ENCODE data around the gene LTB4R2. TPM values are rescaled to one million over a fixed set of nuclear protein-coding genes. Genes with fewer than 3 reads are reported as not detected.

Gene LTB4R2
- total and polyA plus RNA-seq, 12 donors: 0.42 to 11.1 (median 3.8) TPM

DNA sequence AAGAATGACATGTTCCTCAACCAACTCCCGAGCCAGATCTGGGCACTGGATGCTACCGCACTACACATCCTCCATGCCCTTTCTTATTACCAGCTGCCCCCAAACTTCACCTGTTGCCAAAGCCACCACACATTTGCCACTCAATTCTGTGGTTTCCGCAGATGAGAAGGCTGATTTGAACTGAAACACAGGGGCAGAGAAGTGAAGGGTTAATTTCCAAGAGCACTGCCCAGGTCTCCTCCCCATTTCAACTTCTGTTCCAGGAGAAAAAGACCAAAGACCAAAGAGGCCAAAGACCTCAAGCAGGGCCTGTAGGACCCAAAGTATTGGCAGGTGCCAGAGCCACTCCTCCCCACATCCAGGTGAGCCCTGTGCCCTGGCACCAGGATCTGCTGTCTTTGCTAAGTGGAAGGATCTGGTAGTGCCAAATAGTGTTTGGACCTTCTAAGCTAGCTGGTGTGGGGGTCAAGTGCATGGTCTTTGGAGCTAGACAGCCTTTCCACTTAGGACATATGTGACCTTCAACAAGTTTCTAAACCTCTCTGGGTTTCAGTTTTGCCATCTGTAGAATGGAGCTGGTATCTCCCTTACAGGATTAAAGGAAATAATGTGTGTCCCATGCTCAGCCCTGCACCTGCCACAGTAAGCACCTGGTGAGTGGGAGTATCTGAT, 18.4 kb upstream of the LTB4R2 start:
- Histone ChIP-seq H3K4me3 (no peak overlapping the region), H3K27ac (no peak overlapping the region), H3K9me3 (replicated peaks in 1 of 3) (no peaks in the 10 kb centered on the region), H3K4me1 (replicated peaks in 1 of 2) (peaks cover 0 to under 1% of the 10 kb centered on the region in 2 donors), H3K27me3 (no peaks in the 10 kb centered on the region), H3K36me3 (replicated peaks in 1 of 2) (peaks cover 0 to 38% of the 10 kb centered on the region in 2 donors)
- no peak for TF ChIP-seq POLR2A (IDR thresholded peaks at IDR 0.05)
- TF ChIP-seq, protein P1, sequence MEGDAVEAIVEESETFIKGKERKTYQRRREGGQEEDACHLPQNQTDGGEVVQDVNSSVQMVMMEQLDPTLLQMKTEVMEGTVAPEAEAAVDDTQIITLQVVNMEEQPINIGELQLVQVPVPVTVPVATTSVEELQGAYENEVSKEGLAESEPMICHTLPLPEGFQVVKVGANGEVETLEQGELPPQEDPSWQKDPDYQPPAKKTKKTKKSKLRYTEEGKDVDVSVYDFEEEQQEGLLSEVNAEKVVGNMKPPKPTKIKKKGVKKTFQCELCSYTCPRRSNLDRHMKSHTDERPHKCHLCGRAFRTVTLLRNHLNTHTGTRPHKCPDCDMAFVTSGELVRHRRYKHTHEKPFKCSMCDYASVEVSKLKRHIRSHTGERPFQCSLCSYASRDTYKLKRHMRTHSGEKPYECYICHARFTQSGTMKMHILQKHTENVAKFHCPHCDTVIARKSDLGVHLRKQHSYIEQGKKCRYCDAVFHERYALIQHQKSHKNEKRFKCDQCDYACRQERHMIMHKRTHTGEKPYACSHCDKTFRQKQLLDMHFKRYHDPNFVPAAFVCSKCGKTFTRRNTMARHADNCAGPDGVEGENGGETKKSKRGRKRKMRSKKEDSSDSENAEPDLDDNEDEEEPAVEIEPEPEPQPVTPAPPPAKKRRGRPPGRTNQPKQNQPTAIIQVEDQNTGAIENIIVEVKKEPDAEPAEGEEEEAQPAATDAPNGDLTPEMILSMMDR (IDR thresholded peaks at IDR 0.05): no peak
- WGBS, 4 donors: 87 to 99% (median 89%) methylated on average over 3 of the region's 3 CpGs
- no peak for DNase-seq
- intact Hi-C loops (cut with DNase I): loop anchor here in 1 of 2 donors (10.0 kb wide), 1 partner anchor 237 kb away; the partner anchor contains the start of gene CARMIL3

DNA sequence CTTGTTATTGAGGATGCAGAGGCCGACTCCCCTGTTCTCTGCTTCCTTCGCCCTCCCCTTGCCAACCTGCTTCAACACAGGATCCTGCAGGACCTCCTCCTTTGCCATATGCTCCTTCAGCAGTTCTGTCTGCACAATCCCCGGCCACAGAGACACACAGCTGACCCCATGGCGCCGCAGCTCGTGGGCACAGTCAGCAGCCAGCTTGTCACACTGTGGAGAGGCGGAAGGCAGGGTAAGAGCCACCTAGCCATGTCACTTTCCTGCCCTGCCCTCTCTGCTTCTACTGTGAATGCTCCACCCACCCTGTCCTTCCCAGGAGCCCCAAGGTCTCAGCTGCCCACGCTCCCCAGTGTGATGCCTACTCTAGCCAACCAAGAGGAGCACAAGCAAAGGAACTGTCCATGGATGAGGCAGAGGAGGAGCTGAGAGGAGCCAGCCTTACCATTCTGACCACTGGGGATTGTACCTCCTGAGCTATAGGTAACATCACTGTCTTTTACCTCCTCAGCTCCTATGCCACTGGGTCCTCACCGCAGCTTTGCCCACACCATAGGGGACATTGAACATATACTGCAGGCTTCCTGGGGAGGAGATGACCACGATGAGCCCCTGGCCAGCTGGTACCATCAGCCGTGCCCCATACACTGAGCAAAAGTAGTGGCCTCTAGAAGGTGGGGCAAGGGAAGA, 17.7 kb upstream of the LTB4R2 start:
- H3K4me3 ChIP-seq: no peak overlapping the region
- H3K27ac ChIP-seq: no peak overlapping the region
- 83 to 90% (median 88%) methylated on average over 10 to 11 of the region's 11 CpGs for WGBS, 4 donors
- no peaks in the 10 kb centered on the region for H3K27me3 ChIP-seq
- intact Hi-C loops (cut with DNase I): loop anchor here in 1 of 2 donors (10.0 kb wide), 1 partner anchor 237 kb away; the partner anchor contains the start of gene CARMIL3
- H3K9me3 ChIP-seq (replicated peaks in 1 of 3): no peaks in the 10 kb centered on the region
- TF ChIP-seq, protein P1 (IDR thresholded peaks at IDR 0.05): no peak
- no peak for TF ChIP-seq POLR2A (IDR thresholded peaks at IDR 0.05)
- no peak for DNase-seq
- peaks cover 0 to 38% of the 10 kb centered on the region in 2 donors for H3K36me3 ChIP-seq (replicated peaks in 1 of 2)
- peaks cover 0 to 7% of the 10 kb centered on the region in 2 donors for H3K4me1 ChIP-seq (replicated peaks in 1 of 2)

DNA sequence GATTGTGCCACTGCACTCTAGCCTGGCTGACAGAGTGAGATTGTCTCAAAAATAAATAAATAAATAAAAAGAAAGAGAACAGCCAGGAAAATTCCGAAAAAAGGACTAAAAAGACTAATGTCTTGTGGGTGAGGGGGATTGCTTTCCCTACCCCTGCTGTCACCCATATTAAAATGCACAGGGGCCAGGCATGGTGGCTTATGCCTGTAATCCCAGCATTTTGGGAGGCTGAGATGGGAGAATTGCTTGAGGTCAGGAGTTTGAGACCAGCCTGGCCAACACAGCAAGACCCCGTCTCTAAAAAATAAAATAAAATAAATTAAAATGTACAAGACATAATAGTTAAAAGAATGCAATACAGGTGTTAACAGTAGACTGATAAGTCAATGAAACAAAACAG, 16.4 kb upstream of the LTB4R2 start:
- no peak for DNase-seq
- intact Hi-C loops (cut with DNase I): loop anchor here in 1 of 2 donors (10.0 kb wide), 1 partner anchor 239 kb away; the partner anchor contains the start of gene CARMIL3
- Histone ChIP-seq H3K36me3 (replicated peaks in 1 of 2) (peaks cover 0 to 38% of the 10 kb centered on the region in 2 donors), H3K9me3 (replicated peaks in 1 of 3) (no peaks in the 10 kb centered on the region), H3K27me3 (no peaks in the 10 kb centered on the region), H3K27ac (no peak overlapping the region), H3K4me3 (no peak overlapping the region), H3K4me1 (replicated peaks in 1 of 2) (peaks cover 3 to 10% of the 10 kb centered on the region in 2 donors)
- 82 to 98% (median 94%) methylated on average over 2 of the region's 2 CpGs for WGBS, 4 donors
- TF ChIP-seq, protein P1 (IDR thresholded peaks at IDR 0.05): no peak
- TF ChIP-seq POLR2A (IDR thresholded peaks at IDR 0.05): no peak

Measured in adrenal gland (tissue), 12 donors.